HepG2 (cell line): Measurements from ENCODE around the gene AUH. TPM values are rescaled to one million over a fixed set of nuclear protein-coding genes. Genes with fewer than 3 reads are reported as not detected.

ENCODE experiments used
- ATAC-seq: fragments of 200-7000 bp; cut with Tn5 transposase; 3 replicates; pipeline ENCODE4 v1.9.1; 2020; ENCODE audit warnings: mild to moderate bottlenecking, moderate library complexity
- BruUV-seq: library from RNA; stranded (reverse); fragments of 400-500 nt; replicated peaks from 2 replicates; lab custom pipeline; 2021; lab: Mats Ljungman, UMichigan
- CTCF ChIA-PET: fragments of 300-600 bp; formaldehyde crosslinking; extraction: SDS; loops from one replicate; lab custom pipeline; 2021; ENCODE audit warnings: low total read pairs, inconsistent platforms, low intra/inter-chr PET ratio; lab: Yijun Ruan, JAX
- POLR2A ChIA-PET: fragments of 350-600 bp; sonication (Branson Sonifier 250); formaldehyde crosslinking; loops from one replicate; lab custom pipeline; 2020; ENCODE audit warnings: antibody characterized with exemption, inconsistent platforms; lab: Yijun Ruan, JAX
- DNase-seq: peaks from one replicate; pipeline ENCODE4 v3.0.0-alpha.2; 2015; ENCODE audit warnings: low spot score
- FAIRE-seq: peaks from 3 replicates; lab custom pipeline; 2011; peaks lifted over from hg19 to GRCh38; lab: Jason Lieb, UNC
- H2AFZ ChIP-seq: one replicate; pipeline ENCODE4 v1.6.1; 2011; ENCODE audit warnings: low read length, inconsistent platforms
- H3K27ac ChIP-seq: fragments of 300-600 bp; 3 replicates; pipeline ENCODE4 v1.8.0; 2011; ENCODE audit warnings: mixed run types, mild to moderate bottlenecking, mixed read lengths, low read length, inconsistent platforms; ENCODE audit not compliant: insufficient read depth; ENCODE audit errors: extremely low read length
- H3K27me3 ChIP-seq, 2 experiments: fragments of 200-600 bp in 1 of 2; 2 replicates in 1 of 2; 3 replicates in 1 of 2; pipeline versions ENCODE4 v1.6.0 to v1.8.0; 2011; ENCODE audit warnings: low read length in 2 of 2, mild to moderate bottlenecking in 2 of 2, moderate library complexity in 2 of 2, inconsistent platforms in 1 of 2; ENCODE audit not compliant: insufficient read depth in 2 of 2, control insufficient read depth in 1 of 2
- H3K36me3 ChIP-seq, 2 experiments: fragments of 200-600 bp in 1 of 2; replicated peaks in 1 of 2; 2 replicates in 1 of 2; 3 replicates in 1 of 2; pipeline versions ENCODE4 v1.5.1 to v1.8.0; 2011; ENCODE audit warnings: low read length in 2 of 2, inconsistent platforms in 1 of 2; ENCODE audit not compliant: insufficient read depth in 2 of 2, control insufficient read depth in 1 of 2
- H3K4me1 ChIP-seq: 2 replicates; pipeline ENCODE4 v1.5.1; 2012; ENCODE audit warnings: low read length, inconsistent platforms; ENCODE audit not compliant: insufficient read depth
- H3K4me2 ChIP-seq: 2 replicates; pipeline ENCODE4 v1.6.0; 2011; ENCODE audit warnings: low read depth, low read length, inconsistent platforms
- H3K4me3 ChIP-seq, 3 experiments: fragments of 200-600 bp in 1 of 3; sonication (generic), shearing (Covaris generic) in 1 of 3; replicated peaks in 1 of 3; 2 replicates each; pipeline ENCODE4 v1.5.1; 2011 to 2016; ENCODE audit warnings: low read length in 3 of 3, inconsistent platforms in 2 of 3, low read depth in 2 of 3, mild to moderate bottlenecking in 2 of 3, control low read depth in 1 of 3, mixed read lengths in 1 of 3; ENCODE audit not compliant: insufficient read depth in 1 of 3
- H3K79me2 ChIP-seq: one replicate; pipeline ENCODE4 v1.6.1; 2011; ENCODE audit warnings: low read length, inconsistent platforms; ENCODE audit not compliant: insufficient read depth
- H3K9ac ChIP-seq: 2 replicates; pipeline ENCODE4 v1.6.0; 2011; ENCODE audit warnings: mild to moderate bottlenecking, low read depth, low read length, inconsistent platforms; ENCODE audit not compliant: insufficient read depth
- H3K9me3 ChIP-seq: 2 replicates; pipeline ENCODE4 v1.5.1; 2012; ENCODE audit warnings: mild to moderate bottlenecking, low read length
- H4K20me1 ChIP-seq: 2 replicates; pipeline ENCODE4 v1.6.0; 2011; ENCODE audit warnings: inconsistent platforms, mild to moderate bottlenecking, low read length, moderate library complexity; ENCODE audit not compliant: insufficient read depth
- CAMTA2 ChIP-seq: sonication (generic); formaldehyde crosslinking; IDR thresholded peaks from 2 replicates; pipeline ENCODE4 v1.4.0; 2020; ENCODE audit warnings: mild to moderate bottlenecking, missing genetic modification reagents, borderline replicate concordance
- KLF11 ChIP-seq: IDR thresholded peaks from 2 replicates; pipeline ENCODE4 v1.6.1; 2016; ENCODE audit warnings: missing compliant biosample characterization
- NCOA5 ChIP-seq: sonication (generic); formaldehyde crosslinking; IDR thresholded peaks from 2 replicates; pipeline ENCODE4 v1.4.0; 2020; ENCODE audit warnings: missing genetic modification reagents
- PRDM10 ChIP-seq: sonication (generic); formaldehyde crosslinking; IDR thresholded peaks from 2 replicates; pipeline ENCODE4 v1.4.0; 2020; ENCODE audit warnings: low read depth, missing genetic modification reagents
- RFXAP ChIP-seq: sonication (generic); formaldehyde crosslinking; IDR thresholded peaks from 2 replicates; pipeline ENCODE4 v1.4.0; 2020; ENCODE audit warnings: missing genetic modification reagents, borderline replicate concordance
- YEATS4 ChIP-seq: sonication (generic); formaldehyde crosslinking; IDR thresholded peaks from 2 replicates; pipeline ENCODE4 v1.4.0; 2020; ENCODE audit warnings: missing genetic modification reagents, borderline replicate concordance
- ZNF777 ChIP-seq: sonication (generic); formaldehyde crosslinking; IDR thresholded peaks from 2 replicates; pipeline ENCODE4 v1.4.0; 2020; ENCODE audit warnings: missing genetic modification reagents
- in situ Hi-C: cut with HindIII; loops from 2 replicates; pipeline ENCODE4 v1.10.0; 2017; ENCODE audit warnings: low pct_unique_long_range_greater_than_20kb; ENCODE audit not compliant: extremely low pct_ligation_motif_present
- intact Hi-C: fragments of 100-400 bp; cut with micrococcal nuclease; formaldehyde crosslinking; loops from one replicate; pipeline ENCODE4 v1.10.0; 2022; ENCODE audit not compliant: unreplicated experiment
- polyA plus RNA-seq, 8 experiments: library from polyadenylated mRNA; depleted of rRNA in 3 of 8; stranded (reverse) in 7 of 8; unstranded in 1 of 8; fragments of >200 nt; fragmentation: Illumina TruSeq in 4 of 8; extraction: Trizol in 4 of 8; gene quantifications; 2 replicates each; pipeline versions ENCODE4 v1.2.1 to v1.2.3, GENCODE V29; 2011 to 2016; ENCODE audit warnings: low read depth in 4 of 8, missing spikeins in 1 of 8, mixed read lengths in 1 of 8; ENCODE audit not compliant: insufficient read depth in 1 of 8
- total RNA-seq, 5 experiments: library from RNA; depleted of rRNA; stranded (reverse); fragments of >200 nt; fragmentation: Illumina TruSeq; extraction: Trizol; gene quantifications; 2 replicates each; pipeline ENCODE4 v1.2.3, GENCODE V29; 2016; ENCODE audit warnings: low read depth in 1 of 5
- TF ChIP-seq, protein P1 (sequence below): sonication (generic); formaldehyde crosslinking; IDR thresholded peaks from 2 replicates; pipeline ENCODE4 v1.4.0; 2020; ENCODE audit warnings: missing genetic modification reagents, borderline replicate concordance
- TF ChIP-seq, protein P2 (sequence below): sonication (generic); formaldehyde crosslinking; IDR thresholded peaks from 2 replicates; pipeline ENCODE4 v1.8.0; 2022; ENCODE audit warnings: low read depth, missing genetic modification reagents
- TF ChIP-seq, protein P3 (sequence below), 2 experiments: sonication (generic) in 1 of 2; formaldehyde crosslinking in 1 of 2; IDR thresholded peaks; 2 replicates each; pipeline versions ENCODE4 v1.4.0 to v1.6.1; 2018 to 2020; ENCODE audit warnings: missing genetic modification reagents in 2 of 2, borderline replicate concordance in 1 of 2, low read depth in 1 of 2, mild to moderate bottlenecking in 1 of 2, missing biosample characterization in 1 of 2

Gene AUH
- total and polyA plus RNA-seq, 2 of the 13 experiments (the other 11 are each of a cell fraction or from before 2014, with no cell fraction given): 25.8 to 31.9 TPM

- TF ChIP-seq, protein P1, sequence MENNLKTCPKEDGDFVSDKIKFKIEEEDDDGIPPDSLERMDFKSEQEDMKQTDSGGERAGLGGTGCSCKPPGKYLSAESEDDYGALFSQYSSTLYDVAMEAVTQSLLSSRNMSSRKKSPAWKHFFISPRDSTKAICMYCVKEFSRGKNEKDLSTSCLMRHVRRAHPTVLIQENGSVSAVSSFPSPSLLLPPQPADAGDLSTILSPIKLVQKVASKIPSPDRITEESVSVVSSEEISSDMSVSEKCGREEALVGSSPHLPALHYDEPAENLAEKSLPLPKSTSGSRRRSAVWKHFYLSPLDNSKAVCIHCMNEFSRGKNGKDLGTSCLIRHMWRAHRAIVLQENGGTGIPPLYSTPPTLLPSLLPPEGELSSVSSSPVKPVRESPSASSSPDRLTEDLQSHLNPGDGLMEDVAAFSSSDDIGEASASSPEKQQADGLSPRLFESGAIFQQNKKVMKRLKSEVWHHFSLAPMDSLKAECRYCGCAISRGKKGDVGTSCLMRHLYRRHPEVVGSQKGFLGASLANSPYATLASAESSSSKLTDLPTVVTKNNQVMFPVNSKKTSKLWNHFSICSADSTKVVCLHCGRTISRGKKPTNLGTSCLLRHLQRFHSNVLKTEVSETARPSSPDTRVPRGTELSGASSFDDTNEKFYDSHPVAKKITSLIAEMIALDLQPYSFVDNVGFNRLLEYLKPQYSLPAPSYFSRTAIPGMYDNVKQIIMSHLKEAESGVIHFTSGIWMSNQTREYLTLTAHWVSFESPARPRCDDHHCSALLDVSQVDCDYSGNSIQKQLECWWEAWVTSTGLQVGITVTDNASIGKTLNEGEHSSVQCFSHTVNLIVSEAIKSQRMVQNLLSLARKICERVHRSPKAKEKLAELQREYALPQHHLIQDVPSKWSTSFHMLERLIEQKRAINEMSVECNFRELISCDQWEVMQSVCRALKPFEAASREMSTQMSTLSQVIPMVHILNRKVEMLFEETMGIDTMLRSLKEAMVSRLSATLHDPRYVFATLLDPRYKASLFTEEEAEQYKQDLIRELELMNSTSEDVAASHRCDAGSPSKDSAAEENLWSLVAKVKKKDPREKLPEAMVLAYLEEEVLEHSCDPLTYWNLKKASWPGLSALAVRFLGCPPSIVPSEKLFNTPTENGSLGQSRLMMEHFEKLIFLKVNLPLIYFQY (CRISPR knock-in tag): no peak
- no peak for TF ChIP-seq YEATS4 (CRISPR knock-in tag)
- TF ChIP-seq RFXAP: no peak
- TF ChIP-seq NCOA5 (CRISPR knock-in tag): no peak
- TF ChIP-seq, protein P2, sequence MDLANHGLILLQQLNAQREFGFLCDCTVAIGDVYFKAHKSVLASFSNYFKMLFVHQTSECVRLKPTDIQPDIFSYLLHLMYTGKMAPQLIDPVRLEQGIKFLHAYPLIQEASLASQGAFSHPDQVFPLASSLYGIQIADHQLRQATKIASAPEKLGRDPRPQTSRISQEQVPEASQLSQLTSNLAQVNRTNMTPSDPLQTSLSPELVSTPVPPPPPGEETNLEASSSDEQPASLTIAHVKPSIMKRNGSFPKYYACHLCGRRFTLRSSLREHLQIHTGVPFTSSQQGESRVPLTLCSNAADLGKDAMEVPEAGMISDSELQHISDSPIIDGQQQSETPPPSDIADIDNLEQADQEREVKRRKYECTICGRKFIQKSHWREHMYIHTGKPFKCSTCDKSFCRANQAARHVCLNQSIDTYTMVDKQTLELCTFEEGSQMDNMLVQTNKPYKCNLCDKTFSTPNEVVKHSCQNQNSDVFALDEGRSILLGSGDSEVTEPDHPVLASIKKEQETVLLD (CRISPR knock-in tag): no peak
- no peak for TF ChIP-seq ZNF777
- TF ChIP-seq, all 625 proteins: peak for 0
Observed at GRCh38 chr9:91328186-91328585, 33.5 kb downstream of the AUH start (continued).

DNA sequence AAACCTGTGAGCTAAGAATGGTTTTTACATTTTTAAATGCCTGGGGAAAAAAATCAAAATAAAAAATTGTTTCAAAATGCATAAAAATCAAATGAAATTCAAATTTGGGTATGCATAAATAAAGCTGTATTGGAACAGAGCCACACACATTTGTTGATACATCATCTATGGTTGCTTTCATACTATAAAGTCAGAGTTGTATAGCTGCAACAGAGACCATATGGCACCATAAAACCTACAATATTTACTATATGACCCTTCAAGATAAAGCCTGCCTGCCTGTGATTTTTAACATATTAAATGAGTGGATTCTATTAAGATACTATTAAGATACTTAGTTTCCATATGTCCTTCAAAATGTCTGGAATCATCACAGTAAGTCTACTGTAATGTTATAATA is 40.0 kb downstream of the AUH start:
- Histone ChIP-seq H3K27me3 (no peaks in the 10 kb centered on the region), H3K79me2 (no peaks in the 10 kb centered on the region), H3K36me3 (peaks cover 2 to 43% of the 10 kb centered on the region in 2 experiments; a peak in 2 of 5 replicates), H3K4me1 (no peaks in the 10 kb centered on the region), H3K9me3 (no peaks in the 10 kb centered on the region), H2AFZ (no peak overlapping the region), H3K4me3 (no peak overlapping the region), H3K9ac (no peak overlapping the region), H3K4me2 (no peak overlapping the region), H4K20me1 (no peaks in the 10 kb centered on the region), H3K27ac (no peak overlapping the region)
- no peak for FAIRE-seq
- CTCF ChIA-PET: no interaction called here
- intact Hi-C loops (no loop called here), in situ Hi-C loops (no loop called here)
- BruUV-seq: no TSS peak
- POLR2A ChIA-PET: no interaction called here
- DNase-seq: no peak
- ATAC-seq: no peak
- TF ChIP-seq CAMTA2 (CRISPR knock-in tag): no peak
- no peak for TF ChIP-seq KLF11
- TF ChIP-seq, protein P3, sequence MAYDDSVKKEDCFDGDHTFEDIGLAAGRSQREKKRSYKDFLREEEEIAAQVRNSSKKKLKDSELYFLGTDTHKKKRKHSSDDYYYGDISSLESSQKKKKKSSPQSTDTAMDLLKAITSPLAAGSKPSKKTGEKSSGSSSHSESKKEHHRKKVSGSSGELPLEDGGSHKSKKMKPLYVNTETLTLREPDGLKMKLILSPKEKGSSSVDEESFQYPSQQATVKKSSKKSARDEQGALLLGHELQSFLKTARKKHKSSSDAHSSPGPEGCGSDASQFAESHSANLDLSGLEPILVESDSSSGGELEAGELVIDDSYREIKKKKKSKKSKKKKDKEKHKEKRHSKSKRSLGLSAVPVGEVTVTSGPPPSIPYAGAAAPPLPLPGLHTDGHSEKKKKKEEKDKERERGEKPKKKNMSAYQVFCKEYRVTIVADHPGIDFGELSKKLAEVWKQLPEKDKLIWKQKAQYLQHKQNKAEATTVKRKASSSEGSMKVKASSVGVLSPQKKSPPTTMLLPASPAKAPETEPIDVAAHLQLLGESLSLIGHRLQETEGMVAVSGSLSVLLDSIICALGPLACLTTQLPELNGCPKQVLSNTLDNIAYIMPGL (CRISPR knock-in tag; IDR thresholded peaks at IDR 0.05; ENCODE audit: borderline replicate concordance in 1 of 2, low read depth in 1 of 2): no peak
- TF ChIP-seq PRDM10 (CRISPR knock-in tag): no peak
